Stimulated activated naive CD4-positive, alpha-beta T cell treated with Interleukin-2 at 50 U/mL for 16 hours (primary cell): ENCODE results near the gene PSMB3.
A peak's percentile ranks its signal among the peaks of the same experiment; 100 is the strongest.

ENCODE experiments used
- DNase-seq: peaks from one replicate; lab custom pipeline; 2025; lab: John Stamatoyannopoulos, UW

Gene PSMB3

DNA sequence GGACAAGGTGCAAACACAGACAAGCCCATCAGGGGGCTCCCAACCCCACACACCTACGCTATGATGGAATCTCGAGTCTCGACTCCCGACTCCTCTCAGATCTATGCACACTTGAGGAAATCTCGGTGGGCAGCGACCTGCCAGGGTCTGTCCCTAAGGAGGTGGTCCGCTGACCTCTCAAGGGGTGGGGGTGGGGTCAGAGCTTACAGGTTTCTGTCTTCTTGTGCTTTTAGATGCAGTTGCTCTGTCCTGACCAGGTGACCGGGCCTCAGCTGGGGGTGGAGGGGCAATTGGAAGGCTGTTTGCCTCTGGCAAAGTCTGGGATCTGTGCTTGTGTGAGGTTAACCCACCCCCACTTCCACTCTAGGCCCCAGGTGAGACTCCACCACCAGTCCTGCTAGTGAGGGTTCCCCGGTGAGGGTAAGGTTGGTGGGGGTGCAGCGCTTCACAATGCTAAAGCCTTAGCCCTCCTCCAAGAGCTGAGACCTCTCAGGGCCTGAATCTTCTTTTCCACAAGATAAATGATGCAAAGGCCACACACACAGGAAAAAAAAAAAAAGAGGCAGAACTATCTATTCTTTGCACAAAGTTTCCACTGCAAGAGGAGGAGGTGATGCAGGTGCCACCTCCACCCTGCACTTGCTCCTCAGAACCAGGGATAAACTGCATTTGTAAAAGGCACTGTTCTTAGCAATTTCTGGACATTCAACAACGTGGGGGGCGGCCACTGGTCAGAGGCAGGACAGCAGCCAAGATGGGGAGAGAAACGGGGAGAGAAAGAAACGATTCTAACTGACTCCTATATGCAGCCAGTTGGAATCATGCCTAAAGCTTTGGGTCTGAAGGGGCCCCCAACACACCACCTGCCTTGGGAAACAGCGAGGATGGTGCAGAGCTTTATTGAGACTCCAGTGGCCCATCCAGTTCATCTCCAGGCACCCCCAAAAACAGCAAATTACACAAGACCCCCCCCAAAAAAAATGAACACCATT lies 18.3 kb upstream of the PSMB3 start:
- DNase-seq, result no peak

DNA sequence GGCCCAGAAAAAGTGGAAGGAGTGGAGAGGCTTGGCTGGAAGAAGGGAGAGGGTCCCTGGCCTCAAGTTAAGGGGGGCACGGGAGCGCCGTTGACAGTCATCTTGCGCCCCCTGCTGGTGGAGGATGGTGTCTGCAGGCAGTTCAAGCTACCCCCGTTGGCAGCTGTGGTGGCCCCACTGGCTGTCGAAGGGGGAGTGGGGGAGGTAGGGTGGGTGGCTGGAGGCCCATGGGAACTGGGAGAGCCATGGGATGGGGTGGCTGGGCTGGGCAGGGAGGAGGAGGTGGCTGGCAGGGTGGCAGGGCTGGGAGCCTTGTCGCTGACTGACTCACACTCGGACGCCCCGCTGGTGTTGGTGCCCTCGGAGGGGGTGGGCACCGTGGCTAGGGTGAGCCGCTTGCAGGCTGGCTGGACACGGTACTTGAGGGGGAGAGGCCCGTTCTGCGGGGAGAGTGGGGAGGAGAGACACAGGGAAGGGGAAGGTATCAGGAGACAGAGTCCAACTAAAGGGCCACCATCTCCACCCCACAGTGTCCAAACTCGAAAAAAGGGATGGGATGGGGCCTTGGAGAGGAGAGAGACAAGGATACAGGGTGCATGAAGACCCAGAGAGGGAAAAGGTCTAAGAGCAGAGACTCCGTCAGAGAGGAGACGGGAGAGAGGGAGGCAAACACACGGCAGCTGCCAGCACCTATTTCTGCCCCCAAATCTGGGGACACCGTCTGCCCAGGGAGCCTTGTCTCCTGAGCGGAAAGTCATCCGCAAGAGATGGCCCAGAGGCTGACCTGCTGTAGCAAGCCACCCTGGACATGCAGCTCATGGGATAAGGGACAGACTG lies 17.2 kb upstream of the PSMB3 start:
- DNase-seq, result peak; percentile 64

DNA sequence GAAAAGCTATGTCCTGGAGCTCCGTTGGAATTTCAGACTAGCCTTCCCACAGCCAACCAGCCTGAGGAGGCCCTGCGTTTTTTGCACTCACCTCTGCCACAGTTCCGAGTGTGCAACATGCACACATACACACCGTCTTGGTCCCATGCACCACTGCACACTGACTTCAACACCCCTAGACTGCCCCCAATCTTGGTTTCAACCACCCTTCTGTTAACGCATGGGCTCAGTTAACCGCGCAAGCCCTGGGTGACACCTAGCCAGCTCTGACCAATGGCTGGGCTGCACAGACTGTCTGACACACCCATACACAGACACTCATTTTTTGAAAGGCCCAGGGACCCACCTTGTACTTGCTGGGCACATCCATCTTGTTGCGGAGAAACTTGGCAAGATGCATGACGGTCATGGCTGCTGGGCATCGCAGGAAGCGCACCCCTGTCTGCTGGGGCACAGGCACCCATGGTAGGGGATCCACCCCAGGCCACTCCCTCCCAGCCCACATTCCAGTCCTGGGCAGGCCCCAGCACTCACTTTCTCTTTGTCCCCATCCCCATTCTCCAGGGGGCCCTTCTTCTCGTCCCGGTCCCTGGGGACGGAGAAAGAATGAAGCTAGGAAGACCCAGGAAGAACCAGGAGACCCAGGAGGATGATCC lies 14.4 kb upstream of the PSMB3 start:
- no peak for DNase-seq

DNA sequence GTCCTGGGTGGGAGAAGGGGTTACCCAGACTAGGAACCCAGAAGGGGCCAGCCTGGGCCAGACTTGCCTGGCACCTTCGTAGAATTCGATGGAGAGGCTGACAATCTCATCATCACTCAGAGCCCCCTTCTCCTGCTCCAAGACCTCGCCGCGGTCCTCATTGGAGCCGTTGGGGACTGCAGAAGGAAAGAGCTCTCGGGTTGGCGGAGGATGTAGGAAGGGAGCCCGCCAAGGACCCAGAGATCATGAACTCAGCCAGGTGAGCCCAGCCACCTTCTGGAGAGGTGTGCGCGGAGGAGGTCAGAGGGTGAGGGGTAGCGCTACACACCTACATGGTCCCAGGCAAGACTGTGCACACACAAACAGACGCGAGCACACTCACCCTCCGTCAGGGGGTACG lies 13.9 kb upstream of the PSMB3 start:
- DNase-seq, result no peak

DNA sequence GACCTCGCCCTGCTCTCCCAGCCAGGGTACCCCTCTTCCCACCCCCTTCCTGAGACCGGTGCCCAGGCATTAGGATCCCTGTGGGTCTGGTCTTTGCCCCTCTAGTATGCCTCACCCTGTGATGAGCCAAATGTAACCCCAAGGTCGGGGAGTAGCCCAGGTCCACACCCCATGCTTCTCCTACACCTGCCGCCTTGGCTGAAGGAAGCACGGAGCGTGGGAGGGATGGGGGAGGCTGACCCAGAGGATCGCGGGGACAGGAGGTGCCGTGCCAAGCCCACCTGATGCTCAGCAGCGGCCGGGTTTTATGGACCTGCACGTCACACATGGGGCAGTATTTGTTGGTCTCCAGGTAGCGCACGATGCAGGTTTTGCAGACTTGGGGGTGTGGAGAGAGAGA lies 13.2 kb upstream of the PSMB3 start:
- DNase-seq, result no peak

DNA sequence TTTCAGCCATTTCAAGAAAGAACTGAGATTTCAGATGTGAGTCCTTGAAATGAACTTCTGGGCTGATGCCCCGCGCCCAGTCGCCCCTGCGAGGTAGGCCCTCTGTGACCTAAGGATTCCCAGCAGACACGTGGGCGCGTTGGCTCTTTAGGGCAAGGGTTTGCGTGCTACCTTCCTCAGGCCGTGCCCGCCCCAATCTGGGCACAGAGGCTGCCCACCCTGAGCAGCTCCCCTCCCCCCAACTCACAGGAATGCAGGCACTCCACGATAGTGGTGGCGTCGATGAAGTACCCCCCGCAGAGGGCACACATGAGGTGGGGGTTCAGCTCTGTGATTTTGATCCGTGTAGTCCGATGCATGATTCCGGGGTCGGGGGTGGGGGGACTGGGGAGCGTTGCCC lies 12.5 kb upstream of the PSMB3 start:
- no peak for DNase-seq

DNA sequence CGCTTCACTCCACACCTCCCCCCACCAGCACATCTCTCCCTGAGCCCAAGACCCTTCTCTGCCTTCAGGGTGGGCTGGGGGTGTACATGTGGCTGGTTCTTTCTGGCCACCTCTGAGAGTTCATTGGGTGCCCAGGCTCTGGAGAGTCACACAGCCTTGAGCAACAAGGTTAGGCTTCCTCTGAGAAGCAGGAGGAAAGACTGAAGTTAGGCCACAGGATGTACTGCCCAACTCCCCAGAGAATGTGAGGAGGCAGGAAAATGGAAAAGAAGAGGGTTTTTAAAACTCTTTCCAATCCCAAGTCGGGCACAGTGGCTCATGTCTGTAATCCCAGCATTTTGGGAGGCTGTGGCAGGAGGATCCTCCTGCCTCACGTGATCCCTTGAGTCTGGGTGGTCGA lies 11.7 kb upstream of the PSMB3 start:
- no peak for DNase-seq

DNA sequence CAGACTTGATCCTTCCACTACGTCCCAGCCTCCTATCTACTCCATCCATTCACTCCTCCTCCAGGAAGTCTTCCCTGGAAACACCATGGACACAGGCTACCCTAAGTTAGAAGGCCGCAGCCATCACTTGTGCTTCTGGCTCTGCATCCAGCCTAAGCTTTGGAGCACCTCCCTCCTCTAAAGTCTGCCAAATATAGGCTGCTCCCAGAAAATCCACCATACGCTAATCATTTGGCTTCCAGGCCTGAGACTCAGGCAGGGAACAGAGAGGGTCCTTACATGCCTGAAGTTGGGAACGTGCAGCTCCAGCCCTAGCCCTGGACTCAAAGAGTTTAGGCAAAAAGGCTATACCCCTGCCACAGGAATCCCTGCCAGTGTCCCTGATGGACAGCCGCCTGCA lies 11.1 kb upstream of the PSMB3 start:
- no peak for DNase-seq

DNA sequence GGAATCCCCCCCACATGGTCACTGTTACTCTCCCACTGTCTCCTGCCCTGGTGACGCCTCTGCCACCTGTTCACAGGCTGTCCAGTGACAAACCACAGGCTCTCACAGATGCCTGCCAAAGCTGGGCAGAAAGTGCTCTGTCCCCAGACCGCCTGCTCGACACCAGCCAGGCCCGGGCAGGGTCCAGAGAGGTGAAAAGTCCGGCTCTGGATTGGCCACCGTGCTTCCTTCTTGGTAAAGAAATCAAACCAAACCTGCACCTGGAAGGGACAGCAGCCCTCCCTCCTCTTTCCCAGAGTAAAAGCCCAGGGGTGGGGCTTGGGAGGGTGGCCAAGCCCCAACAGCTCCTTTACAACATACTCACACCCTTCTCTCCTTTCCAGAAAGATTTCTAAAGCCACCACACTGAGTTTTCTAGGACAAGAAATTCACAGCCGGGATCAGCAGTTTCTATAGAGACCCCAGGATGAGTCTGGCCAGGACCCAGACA lies 10.6 kb upstream of the PSMB3 start:
- no peak for DNase-seq

DNA sequence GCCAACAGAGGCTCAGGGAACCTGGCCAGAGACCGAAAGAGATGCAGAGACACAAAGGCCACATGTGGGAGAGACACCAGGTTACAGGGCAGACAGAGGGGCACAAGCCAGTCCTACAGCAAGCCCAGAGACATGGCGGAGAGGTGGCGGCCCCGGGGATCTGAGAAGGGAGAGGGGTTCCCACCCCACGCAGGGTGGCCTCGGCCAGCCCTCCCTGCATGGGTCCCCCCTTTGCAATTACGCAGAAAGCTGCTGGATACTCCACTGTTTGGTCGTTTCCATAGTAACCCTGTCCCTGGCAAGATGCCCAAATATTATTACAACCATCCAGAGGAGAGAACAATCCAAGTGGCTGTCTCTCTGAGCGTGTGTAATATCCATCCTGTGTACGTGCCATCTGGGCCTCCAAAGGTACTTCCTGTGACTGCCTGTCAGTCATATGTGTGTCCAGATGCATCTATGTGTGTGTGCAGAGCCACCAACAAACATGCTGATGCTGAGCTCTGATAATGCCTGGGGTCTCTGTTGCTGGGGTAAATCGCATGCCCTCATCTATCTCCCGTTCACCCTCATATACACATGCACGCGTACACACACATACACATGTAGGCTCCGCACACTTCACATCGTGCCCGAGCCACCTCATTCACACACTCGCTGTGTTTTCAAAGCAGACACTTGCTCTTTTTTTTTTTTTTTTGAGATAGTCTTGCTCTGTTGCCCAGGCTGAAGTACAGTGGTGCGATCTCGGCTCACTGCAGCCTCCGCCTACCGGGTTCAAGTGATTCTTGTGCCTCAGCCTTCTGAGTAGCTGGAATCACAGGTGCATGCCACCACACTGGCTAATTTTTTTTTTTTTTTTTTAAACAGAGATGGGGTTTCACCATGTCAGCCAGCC lies 9.9 kb upstream of the PSMB3 start:
- no peak for DNase-seq

DNA sequence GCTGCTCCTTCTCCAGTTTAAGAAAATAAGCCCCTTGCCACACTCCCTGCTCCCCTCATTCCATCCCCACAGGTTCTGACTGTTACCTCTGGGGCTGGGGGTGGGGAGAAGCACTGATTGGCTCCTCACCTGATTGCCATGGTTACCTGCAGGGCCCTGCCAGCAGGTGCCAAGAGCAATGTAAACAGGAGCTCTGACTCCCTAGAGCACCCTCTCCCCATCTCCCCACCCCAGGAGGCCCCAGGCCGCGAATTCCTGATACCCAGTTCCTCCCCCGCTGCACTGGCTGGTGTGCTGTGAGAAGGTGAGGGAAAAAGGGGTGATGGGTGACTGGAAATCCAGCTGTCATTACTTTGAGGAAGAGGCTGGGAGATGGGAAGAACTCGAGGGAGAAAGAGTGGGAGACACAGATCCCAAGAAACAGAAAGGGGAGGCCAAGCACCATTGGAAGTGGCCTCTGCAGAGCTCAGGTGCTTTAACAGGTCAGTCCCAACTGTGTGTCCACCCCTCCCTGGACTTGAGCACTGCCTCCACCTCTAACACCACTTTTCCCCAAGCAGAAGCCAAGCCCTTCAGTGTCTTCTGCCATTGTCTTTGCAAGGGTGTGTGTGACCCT lies 8.9 kb upstream of the PSMB3 start:
- DNase-seq, result no peak

DNA sequence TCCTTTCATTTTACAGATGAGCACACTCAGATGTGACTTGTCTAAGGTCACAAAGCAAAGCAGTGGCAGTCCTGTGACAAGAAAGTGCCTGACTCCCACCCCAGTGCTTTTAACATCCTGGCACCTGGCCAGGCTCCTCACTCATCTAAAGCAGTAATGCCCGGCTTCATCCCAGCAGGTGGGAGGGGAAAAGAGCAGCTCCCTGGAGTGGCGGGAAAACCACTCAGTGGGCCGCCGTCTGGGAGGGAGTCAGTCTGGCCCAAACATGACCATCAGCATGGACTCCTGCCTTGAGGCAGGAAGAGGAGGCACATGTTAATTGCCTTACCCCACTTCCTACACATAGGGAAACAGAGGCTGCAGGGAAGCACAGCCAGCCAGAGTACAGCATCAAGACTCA lies 7.0 kb upstream of the PSMB3 start:
- no peak for DNase-seq

DNA sequence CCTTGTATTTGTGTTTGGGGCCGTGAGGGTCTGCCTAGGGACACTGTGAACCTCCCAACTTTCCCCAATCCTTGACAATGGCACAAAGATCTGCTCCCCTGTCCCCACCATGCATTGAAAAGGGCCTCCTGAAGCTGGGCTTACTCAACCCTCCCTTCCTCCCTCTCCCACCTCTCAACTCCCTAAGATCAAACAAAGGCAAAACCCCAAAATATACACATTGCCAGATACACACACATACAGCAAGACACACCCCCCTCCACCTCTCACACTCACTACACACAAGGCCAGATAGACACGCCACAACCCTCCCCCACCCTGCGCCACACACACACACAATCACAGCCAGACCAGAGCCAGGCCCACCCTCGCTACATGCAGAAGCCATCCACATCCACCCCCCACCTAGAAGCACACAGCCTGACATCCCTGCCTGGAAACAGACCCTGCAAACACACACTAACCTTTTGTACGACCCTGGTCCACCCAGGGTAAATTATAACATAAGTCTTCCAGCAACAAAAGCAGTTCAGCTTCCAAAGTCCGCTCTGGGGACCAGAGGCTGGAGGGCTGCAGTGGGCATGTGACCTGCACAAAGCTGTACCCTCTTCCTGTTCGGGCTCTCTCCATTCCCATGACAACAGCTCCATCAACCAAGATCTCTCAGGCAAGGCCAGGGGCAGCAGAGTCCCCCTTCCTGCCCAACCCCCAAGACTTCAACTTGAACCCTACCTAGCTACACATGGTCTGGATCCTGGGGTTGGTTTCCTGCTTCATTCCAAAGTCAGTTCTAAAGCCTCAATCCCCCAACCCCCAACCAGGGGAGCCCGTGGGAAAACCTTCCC lies 6.3 kb upstream of the PSMB3 start:
- DNase-seq, result no peak

DNA sequence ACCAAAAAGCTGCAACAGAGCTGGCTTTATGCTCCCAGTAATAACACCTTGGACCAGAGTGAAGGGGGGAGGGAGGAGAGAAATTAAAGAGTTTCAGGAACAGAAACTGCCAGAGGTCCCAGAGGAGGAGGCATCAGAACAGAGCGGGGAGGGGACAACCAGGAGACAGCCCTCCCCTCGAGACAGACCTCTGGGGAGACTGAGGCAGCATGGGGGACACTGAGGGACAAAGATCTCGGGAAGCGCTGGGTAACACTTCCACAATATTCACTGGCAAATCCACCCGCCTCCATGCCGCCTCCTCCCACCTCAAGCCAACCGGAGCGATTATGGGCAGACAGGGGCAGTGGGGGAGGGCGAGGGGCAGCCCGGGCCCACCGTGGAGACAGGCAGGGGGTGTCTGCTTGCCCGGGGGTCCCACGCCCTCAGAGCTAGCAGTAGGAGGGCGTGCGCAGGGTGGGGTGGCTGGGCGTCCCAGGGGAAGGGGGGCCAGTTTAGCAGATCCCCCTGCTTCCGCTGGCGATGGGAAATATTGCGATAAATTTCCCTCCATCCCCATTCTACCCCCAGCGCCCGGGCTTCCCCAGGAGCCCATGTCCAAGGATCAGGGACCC lies 5.6 kb upstream of the PSMB3 start:
- no peak for DNase-seq

DNA sequence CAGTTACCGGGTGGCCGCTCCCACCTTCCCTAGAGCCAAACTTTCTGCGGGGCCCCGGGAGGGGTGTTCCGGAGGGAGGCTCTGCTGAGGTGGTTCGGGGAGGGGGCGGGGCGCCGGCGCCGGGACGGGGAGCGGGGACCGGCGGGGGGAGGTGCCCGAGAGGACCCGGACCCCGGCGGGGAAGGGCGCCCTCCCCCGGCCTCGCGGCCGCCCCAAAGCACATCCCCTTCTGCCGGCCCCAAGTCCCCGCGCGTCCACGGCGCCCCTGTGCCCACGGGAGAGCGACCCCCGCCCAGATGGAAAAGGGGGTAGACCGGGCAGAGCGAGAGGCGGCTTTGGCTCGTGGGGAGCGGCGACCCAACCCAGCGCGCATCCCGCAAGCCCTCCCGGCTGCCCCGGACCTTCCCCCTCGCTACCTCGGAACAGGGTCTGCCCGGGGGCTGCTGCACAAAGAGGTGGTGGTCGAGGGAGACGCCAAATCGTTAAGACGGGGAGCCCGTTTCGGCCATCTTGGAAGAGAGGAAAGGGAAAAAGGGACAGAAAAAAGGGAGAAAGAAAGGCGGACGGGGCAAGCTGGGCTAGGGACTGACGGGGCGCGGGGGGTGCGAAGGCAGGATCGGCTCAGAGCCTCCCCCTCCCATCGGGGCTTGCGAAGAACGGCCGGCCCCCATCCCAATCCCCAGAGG lies 4.9 kb upstream of the PSMB3 start:
- DNase-seq, result no peak

DNA sequence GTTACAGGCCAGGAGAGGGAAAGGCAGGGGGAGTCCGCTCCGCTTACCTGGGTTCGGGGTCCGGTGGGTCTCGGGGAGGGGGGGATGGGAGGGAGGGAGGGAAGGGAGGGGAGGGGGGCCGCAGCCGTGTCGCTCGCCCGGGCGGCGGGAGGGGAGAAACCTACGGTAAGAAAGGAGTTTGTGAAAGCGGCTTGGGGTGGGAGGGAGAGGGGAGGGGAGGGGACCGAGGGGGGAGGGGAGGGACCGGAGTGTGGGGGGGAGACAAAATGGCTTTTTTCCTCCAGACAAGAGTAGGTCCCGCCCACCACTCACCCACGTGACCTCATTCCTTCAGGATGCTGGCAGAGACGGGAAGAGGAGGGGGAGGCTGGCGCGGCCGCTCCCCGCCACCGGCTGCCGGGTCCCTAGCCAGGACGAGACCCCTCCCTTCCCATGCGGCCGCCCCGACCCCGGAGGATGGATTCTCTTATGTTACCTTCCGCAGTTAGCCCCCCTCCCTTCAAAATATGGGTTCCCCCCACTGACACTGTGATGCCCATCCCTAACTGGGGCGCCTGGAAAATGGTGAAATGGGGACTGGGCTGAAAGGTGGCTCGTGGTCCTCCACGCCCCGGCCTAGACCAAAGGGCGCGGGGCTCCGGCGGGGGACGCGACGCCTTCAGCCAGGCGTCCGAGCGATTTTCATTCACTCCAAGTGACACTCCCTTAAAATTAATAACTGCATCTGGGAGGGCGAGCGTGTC lies 4.2 kb upstream of the PSMB3 start, which contains the start of gene PCGF2:
Gene PCGF2, minus strand, starts transcription at position 188 of the 743 bp plus-strand sequence. CDS start 7,934 bp downstream, outside the sequence.
- DNase-seq, result no peak

DNA sequence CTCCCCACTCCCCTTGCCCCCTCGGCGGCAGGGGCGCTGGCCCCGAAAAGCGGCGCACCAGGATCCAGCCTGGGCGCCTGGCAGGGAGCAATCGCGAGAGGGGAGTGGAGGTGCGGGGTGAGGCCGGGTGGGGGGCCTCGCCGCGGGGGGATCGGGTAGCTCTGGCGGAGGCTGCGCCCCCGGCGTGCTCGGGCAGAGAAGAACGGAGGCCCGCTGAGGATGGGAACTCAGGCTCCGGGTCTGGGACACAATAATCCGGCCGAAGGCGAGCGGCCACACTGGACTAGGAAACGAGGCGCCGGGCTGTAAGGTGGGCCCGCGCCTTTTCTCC lies 3.7 kb upstream of the PSMB3 start:
- DNase-seq, result no peak
